ENCODE data around the gene DYNC2I2.

The DYNC2I2 gene

GRCh38 chr9:128632066-128632465 lies 24.6 kb downstream of the DYNC2I2 start:
- DNase-seq (ENCODE audit: low read depth) = no peak
- H3K4me3 ChIP-seq (replicated peaks; ENCODE audit: low read depth, low read length) = no peak overlapping the region

GRCh38 chr9:128631636-128632035 lies 25.0 kb downstream of the DYNC2I2 start:
- no peak for TF ChIP-seq CTCF (IDR thresholded peaks at IDR 0.05; ENCODE audit: low read length, missing control alignments)
- DNase-seq (ENCODE audit: low read depth) = no peak

More at GRCh38 chr9:128632066-128632465, 24.6 kb downstream of the DYNC2I2 start:
- no peak for TF ChIP-seq CTCF (IDR thresholded peaks at IDR 0.05; ENCODE audit: low read length, missing control alignments)

GRCh38 chr9:128629852-128630545 lies 26.6 kb downstream of the DYNC2I2 start:
- DNase-seq (ENCODE audit: low read depth) = no peak
- no peak for TF ChIP-seq CTCF (IDR thresholded peaks at IDR 0.05; ENCODE audit: low read length, missing control alignments)
- no peak overlapping the region for H3K4me3 ChIP-seq (replicated peaks; ENCODE audit: low read depth, low read length)

More at GRCh38 chr9:128631636-128632035, 25.0 kb downstream of the DYNC2I2 start:
- no peak overlapping the region for H3K4me3 ChIP-seq (replicated peaks; ENCODE audit: low read depth, low read length)

- no peak for DNase-seq (ENCODE audit: low read depth)
- no peak overlapping the region for H3K4me3 ChIP-seq (replicated peaks; ENCODE audit: low read depth, low read length)
- no peak for TF ChIP-seq CTCF (IDR thresholded peaks at IDR 0.05; ENCODE audit: low read length, missing control alignments)
Measured at GRCh38 chr9:128629136-128629535, 27.5 kb downstream of the DYNC2I2 start.

- TF ChIP-seq CTCF (IDR thresholded peaks at IDR 0.05; ENCODE audit: low read length, missing control alignments) = no peak
- no peak overlapping the region for H3K4me3 ChIP-seq (replicated peaks; ENCODE audit: low read depth, low read length)
- DNase-seq (ENCODE audit: low read depth) = no peak
Measured at GRCh38 chr9:128628471-128629048, 28.1 kb downstream of the DYNC2I2 start.

- H3K4me3 ChIP-seq (replicated peaks; ENCODE audit: low read depth, low read length) = no peak overlapping the region
- TF ChIP-seq CTCF (IDR thresholded peaks at IDR 0.05; ENCODE audit: low read length, missing control alignments) = no peak
- DNase-seq (ENCODE audit: low read depth) = no peak
Measured at GRCh38 chr9:128627906-128628305, 28.7 kb downstream of the DYNC2I2 start.

Measured in fibroblast of pulmonary artery (primary cell).